HG02981 (cell line): ENCODE results near the gene SKIL.
A peak's percentile ranks its signal among the peaks of the same experiment; 100 is the strongest.
"Not testable (repeated sequence)": the region's sequence is repeated elsewhere in the genome, so short reads cannot be mapped to it uniquely, and the experiment has no call there.

ENCODE experiments used
- ATAC-seq: cut with Tn5 transposase; IDR thresholded peaks from one replicate; pipeline ENCODE4 v1.9.1; 2021; ENCODE audit warnings: mild to moderate bottlenecking, moderate library complexity; ENCODE audit not compliant: unreplicated experiment

SKIL gene

GRCh38 chr3:170357176-170358041, at the start of gene SKIL:
TSS of gene SKIL (plus strand) at chr3:170357715. CDS start at chr3:170360332, 2,617 bp downstream.
- peak; percentile 48 for ATAC-seq

DNA sequence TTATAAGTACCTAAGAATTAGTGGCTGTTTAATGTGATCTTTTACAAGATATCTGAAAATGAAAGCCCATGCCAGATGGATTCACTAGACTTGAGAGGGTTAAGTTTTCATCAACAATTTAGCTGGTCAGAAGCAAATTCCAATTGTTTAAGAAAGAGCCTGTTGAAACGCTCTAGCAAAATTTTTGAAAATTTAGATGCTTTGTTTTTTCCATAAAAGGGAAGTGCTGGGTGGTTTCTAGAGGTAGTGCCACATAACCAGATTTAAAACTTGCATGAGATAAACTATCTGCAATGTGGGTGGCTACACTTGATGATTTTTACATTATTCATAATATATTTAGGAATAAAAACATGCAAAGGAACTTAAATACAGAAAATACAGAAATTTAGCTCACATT, 48.5 kb upstream of the SKIL start:
- ATAC-seq, result no peak

DNA sequence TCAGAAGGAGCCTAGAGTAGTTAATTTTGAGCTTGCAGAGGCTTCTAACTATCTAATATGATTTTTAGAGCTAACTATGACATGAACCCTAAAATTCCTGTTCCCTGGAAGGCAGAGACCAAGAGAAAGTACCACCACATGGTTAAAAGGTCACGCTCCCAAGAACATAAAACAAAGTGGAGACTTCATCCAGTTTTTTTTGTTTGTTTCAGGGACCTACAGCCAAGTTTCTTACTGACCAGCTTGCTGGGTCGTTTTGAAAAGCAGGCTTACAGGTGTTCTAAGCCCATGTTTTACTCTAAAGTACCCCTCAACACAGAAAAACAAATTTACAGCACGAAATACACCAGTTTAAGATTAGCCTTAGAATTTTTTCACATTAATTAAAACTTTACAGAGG, 39.6 kb upstream of the SKIL start:
- ATAC-seq, result no peak

DNA sequence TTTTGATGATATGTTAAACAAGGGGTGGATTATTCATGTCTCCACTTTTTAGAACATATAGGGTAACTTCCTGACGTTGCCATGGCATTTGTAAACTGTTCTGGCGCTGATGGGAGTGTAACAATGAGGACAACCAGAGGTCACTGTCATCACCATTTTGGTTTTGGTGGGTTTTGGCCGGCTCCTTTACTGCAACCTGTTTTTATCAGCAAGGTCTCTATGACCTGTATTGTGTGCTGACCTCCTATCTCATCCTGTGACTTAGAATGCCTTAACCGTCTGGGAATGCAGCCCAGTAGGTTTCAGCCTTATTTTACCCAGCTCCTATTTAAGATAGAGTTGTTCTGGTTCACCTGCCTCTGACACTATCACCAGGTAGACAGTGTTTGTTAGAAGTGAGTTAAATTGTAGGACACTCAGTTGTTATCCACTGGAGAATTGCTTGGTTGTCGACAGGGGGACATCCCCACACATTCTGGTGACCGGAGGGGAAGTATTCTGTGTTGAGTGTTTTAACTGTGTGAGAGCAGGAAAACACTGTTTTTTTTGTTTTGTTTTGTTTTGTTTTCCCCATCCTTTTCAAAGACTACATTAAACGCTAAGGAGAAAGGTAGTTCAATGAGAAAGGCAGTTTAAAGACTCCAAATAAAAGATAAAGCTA, 36.9 kb upstream of the SKIL start:
- no peak for ATAC-seq

DNA sequence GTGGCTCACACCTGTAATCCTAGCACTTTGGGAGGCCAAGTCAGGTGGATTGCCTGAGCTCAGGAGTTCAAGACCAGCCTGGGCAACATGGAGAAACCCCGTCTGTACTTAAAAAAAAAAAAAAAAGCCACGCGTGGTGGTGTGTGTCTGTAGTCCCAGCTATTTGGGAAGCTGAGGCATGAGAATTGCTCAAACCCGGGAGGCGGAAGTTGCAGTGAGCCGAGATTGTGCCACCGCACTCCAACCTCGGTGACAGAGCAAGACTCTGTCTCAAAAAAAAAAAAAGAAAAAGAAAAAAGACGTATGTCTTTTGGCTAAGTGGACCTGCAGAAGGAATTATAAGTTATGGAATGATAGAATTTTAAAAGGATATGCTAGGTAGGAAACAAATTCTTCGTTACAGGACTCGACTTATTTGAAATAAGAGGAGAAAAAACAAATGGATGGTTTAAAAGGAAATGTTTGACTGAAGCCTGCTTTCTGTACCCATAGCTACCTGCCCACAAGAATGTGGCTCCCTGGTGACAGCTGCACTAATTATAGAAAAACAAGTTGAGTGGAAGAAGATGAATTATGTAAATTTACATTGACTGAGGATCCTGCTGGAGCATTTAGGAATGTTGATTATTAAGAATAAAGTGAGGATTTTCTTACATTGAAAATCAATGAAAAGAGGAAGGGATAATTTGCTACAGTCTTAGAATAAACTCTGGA, 36.0 kb upstream of the SKIL start:
- no peak for ATAC-seq

GRCh38 chr3:170322566-170323269, 34.8 kb upstream of the SKIL start:
- ATAC-seq, result no peak

DNA sequence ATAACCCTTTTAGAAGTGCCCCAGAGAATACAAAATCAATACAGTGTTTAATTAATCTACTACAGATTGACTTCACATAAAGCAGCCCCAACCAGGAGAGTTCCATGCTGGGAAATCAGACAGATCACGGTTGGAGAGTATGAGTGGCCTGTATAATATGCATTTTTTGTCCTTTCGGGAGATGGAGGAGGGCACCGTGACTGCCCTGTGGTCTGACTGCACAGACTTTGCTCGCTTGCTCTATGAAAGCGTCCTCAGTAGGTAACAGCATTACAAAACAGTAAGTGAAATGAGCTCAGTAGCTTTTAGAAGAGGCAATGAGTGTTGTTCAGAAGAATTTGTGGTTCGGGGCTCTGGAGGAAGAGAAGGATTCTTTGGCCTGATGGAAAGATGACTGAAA, 34.2 kb upstream of the SKIL start:
- no peak for ATAC-seq

GRCh38 chr3:170324962-170325361, 32.6 kb upstream of the SKIL start:
- no peak for ATAC-seq

DNA sequence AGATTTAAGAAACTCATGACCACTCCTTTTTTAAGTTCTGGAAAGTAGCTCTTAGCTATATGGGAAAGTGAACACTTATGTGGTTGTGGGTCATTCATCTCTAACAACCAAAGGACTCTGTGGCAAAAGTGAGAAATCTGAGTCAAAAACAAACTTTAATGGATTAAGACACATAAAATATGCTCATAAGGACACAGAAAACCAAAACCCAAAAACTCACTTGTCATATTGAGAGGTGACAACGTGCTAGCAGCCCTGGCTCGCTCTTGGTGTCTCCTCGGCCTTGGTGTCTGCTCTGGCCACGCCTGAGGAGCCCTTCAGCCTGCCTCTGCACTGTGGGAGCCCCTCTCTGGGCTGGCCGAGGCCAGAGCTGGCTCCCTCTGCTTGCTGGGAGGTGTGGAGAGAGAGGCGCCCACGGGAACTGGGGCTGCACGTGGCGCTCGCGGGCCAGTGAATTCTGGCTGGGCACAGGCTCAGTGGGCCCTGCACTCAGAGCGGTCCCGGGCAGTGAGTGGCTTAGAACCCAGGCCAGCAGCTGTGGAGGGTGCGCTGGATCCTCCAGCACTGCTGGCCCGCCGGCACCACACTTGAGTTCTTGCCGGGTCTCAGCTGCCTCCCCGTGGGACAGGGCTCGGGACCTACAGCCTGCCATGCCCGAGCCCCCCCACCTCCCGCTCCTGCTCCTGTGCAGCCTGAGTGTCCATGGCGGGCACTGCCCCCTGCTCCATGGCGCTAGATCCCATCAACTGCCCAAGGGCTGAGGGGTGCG, 30.3 kb upstream of the SKIL start:
- peak; percentile 38 for ATAC-seq

DNA sequence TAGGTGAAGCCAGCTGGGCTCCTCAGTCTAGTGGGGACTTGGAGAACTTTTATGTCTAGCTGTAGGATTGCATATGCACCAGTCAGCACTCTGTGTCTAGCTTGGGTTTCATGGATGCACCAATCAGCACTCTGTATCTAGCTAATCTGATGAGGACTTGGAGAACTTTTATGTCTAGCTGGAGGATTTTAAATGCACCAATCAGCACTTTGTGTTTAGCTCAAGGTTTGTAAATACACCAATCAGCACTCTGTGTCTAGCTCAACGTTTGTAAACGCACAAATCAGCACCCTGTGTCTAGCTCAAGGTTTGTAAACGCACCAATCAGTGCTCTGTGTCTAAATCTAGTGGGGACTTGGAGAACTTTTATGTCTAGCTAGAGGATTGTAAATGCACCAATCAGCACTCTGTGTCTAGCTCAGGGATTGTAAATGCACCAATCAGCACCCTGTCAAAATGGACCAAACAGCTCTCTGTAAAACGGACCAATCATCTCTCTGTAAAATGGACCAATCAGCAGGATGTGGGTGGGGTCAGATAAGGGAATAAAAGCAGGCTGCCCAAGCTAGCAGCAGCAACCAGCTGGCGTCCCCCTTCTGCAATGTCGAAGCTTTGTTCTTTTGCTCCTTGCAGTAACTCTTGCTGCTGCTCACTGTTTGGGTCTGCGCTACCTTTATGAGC, 29.5 kb upstream of the SKIL start:
- ATAC-seq, result not testable (repeated sequence)

GRCh38 chr3:170330366-170330765, 27.1 kb upstream of the SKIL start:
- ATAC-seq, result no peak

- peak; percentile 49 for ATAC-seq
These were observed 26.4 kb upstream of the SKIL start for GRCh38 chr3:170331143-170331542.

- no peak for ATAC-seq
These were observed 20.1 kb upstream of the SKIL start for GRCh38 chr3:170337420-170337819.

- ATAC-seq, result no peak
These were observed 18.7 kb upstream of the SKIL start for GRCh38 chr3:170338690-170339340.

DNA sequence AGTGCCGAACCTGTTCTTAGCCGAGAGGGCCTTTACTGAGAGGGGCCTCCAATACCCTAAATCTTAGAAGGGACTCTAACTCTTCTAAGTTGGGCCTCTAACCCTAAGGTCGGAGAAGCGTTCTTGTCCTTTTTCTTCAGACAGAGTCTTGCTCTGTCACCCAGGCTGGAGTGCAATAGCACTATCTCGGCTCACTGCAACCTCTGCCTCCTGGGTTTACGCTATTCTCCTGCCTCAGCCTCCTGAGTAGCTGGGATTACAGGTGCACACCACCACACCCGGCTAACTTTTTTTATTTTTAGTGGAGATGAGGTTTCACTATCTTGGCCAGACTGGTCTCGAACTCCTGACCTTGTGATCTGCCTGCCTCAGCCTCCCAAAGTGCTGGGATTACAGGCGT, 15.2 kb upstream of the SKIL start:
- ATAC-seq, result not testable (repeated sequence)

DNA sequence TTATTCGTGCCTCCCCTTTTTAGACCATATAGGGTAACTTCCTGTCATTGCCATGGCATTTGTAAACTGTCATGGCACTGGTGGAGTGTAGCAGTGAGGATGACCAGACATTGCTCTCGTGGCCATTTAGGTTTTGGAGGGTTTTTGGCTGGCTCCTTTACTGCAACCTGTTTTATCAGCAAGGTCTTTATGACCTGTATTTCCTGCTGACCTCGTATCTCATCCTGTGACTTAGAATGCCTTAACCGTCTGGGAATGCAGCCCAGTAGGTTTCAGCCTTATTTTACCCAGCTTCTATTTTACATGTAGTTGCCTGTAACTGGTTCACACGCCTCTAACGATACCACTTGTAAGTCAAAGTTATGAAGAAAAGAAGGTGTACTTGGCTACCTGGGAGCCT, 13.7 kb upstream of the SKIL start:
- ATAC-seq, result not testable (repeated sequence)

DNA sequence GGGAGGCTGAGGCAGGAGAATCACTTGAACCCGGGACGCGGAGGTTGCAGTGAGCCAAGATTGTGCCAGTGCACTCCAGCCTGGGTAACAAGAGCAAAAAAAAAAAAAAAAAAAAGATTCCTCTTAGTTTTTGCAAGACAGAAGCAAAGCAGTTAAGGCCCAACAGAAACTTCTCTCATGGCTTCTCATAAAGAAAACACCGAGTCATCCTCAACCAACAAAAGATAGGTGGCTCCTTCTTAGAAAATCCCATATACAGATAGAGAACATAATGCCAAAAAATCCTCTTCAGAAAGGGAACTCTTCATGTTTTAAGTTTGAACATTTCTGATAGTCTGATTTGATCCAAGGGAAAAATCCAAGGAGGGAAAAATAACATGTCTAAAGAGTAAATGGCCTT, 12.5 kb upstream of the SKIL start:
- ATAC-seq, result no peak

DNA sequence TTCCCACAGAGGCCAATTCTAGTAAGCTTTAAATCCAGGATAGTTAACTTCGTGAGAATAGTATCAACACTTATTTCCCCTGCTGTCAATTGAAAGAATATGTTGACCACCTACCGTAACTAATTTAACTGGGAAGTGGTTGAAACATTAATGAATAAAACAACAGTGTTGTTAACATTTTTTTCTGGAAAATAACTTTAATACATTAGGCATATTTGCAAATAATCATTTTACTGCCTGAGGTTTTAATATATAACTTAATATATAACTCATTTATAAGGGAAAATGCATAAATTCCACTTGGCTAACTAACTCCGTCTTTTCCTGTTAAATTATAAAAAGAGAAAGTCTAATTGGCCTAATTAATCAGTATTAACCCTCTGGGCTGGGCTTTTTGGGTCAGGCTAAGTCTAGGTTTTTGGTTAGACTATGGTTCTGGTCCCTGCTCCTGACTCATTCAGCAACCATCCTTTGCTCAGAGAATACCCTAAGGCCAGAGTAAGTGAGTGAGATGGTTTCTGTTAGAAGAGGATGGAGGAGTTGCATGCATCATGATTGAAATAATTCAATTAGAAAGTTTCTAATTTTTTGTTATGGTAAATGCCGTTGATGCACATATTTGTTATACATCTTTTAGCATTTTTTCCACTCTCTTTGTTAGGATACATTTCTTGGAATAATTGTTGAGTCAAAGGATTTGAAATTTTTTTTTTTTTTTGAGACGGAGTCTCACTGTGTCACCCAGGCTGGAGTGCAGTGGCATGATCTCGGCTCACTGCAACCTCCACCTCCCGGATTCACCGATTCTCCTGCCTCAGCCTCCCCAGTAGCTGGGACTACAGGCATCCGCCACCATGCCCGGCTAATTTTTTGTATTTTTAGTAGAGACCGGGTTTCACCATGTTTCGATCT, 10.8 kb upstream of the SKIL start:
- ATAC-seq, result peak; percentile 67
